ENCODE measurements around the gene DOLPP1.
"Not testable (repeated sequence)": the region's sequence is repeated elsewhere in the genome, so short reads cannot be mapped to it uniquely, and the experiment has no call there.

The DOLPP1 gene, protein sequence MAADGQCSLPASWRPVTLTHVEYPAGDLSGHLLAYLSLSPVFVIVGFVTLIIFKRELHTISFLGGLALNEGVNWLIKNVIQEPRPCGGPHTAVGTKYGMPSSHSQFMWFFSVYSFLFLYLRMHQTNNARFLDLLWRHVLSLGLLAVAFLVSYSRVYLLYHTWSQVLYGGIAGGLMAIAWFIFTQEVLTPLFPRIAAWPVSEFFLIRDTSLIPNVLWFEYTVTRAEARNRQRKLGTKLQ

DNA sequence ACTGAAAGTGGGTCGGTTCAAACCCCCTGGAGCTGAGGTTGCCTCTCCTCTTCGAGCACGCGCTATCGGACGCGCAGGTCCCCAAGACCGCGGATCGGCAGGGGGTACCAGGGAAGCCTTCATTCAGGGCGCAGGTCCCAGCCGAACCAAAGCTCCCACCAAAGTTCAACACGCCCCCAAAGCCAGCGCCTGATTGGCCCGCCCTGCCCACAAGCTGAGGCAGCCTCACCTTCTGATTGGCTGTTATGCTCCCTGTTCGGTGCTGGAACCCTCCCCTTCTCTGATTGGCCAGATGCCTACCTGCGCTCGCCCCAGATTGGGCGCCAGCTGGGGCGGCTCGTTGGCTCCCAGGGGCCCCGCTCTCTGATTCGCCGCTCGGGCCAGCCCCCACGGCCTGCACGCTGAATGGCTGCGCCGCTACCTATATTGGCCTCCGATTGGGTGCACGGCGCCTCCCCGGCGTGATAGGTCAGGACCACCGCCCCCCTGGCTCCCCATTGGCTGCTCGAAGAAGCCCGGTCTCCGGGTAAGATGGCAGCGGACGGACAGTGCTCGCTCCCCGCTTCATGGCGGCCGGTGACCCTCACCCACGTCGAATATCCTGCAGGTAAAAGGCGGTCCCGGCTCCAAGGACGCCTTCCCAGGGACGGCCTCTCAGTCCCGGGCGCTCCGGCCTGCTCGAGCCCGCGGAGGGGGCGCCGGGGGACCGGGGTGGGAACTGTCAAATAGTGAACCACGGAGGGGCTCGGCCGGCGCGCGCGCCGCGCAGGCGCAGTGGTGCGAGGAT lies at the start of gene DOLPP1:
Gene DOLPP1 (plus strand): TSS at position 511 of the 787 bp plus-strand sequence. CDS start 21 bp downstream, at position 532.
- DNase-seq, result peak; percentile 100

DNA sequence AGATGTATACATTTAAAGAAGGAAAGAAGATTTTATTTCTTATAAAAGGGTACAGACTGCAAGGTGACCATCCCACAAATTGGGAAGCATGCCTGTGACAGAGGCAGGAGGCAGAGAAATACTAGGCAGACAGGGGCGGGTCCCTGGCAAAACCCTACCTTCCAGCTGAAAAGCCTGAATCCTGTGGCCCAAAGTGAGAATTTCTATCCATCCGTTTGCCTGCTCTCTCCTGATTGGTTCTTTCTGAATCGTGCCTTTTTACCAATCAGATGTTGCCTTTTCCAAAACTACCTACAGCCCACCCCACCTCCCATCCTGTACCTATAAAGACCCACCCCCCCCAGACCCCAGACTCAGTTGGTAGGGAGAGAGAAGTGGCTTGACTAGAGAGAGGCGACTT lies 49.4 kb upstream of the DOLPP1 start:
- DNase-seq, result no peak

DNA sequence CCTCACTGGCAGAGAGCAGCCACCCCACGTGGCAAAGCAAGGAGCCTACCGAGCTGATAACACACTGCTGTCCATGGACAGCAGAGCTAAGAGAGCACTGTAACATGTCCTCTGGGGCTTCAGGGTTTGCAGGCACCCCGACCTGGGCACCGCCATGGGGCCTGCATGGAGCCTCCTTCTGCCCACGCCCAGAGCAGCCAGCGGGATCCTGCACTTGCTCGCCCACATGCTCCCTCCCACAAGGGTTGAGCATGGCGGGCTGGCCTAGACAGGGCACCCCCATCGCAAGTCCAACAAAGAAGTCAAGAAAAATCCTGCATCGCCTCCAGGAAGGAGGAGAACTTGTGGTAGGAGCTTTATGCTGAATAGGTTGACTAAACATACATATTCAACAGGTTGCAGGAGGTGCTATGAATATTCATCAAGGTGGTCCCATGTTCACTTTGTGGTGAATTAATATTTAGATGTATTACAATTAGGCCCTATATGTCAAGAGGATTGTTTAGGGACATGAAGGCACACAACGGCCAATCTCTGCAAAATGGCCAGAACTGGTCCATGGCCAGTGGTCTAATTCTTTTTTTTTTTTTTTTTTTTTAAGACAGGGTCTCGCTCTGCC lies 48.3 kb upstream of the DOLPP1 start:
- no peak for DNase-seq

DNA sequence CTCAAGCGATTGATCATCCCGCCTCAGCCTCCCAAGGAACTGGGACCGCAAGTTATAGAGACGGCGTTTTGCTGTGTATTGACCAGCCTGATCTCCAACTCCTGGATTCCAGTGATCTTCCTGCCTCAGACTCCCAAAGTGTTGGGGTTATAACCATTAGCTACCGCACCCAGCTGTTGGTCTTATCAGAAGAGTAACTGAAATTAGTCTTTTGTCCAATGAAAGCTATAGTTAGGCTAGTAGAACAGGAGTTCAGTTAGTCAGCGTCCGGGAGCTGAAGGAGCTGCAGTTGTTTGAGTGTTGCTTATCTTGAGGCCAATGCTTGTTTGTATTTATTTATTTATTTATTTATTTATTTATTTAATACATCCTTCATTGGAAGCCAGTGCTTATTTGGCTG lies 47.7 kb upstream of the DOLPP1 start:
- DNase-seq, result no peak

DNA sequence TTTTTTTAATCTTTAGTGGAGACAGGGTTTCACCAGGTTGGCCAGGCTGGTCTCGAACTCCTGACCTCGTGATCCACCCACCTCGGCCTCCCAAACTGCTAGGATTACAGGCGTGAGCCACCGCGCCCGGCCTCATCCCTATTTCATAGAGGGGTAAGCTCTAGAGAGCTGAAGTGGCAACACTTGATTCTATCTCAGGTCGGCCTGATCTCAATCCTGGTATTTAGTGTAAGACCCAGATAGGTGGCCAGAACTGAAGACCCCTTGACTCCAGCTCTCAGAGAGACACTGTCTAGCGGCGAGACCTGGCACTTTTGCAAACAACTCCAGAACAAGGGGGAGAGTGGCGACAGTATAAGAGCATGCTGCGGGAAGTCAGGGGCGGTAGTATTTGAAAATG lies 45.1 kb upstream of the DOLPP1 start:
- DNase-seq, result not testable (repeated sequence)

DNA sequence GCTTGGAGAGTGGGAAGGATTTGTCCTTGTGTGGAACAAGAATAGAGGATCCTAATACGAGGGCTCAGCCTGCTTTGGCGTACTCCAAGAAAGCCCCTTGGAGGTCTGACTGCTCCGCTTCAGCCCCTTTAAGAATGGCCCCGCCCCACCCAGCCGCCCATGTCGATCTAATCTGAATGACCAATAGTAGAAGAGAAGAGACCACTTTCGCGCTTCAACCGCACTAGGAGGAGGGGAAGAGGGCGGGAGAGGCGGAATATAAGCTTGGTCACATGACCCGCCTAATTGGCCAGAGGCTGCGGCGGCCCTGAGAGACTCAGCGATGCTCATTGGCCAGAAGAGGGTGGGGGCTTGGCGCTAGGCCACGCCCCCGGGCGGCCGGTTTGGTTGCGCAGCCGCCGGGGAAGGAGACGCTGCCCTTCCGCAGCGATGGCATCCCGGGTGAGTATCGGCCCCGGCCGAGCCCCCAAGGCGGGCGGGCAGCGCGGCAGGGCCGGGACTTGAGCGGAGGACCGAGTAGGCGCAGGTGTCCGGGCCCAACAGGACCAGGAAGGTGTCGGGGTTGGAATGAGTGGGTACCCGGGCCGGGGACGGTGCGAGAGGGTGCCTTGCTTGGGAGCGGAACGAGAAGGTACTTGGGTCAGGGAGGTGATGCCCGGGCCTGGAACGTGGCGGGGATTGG lies 44.5 kb upstream of the DOLPP1 start, which contains the start of gene MIGA2:
Gene MIGA2 (plus strand): TSS at position 386 of the 682 bp plus-strand sequence. CDS start 3,969 bp downstream, outside the sequence.
- peak; percentile 97 for DNase-seq

DNA sequence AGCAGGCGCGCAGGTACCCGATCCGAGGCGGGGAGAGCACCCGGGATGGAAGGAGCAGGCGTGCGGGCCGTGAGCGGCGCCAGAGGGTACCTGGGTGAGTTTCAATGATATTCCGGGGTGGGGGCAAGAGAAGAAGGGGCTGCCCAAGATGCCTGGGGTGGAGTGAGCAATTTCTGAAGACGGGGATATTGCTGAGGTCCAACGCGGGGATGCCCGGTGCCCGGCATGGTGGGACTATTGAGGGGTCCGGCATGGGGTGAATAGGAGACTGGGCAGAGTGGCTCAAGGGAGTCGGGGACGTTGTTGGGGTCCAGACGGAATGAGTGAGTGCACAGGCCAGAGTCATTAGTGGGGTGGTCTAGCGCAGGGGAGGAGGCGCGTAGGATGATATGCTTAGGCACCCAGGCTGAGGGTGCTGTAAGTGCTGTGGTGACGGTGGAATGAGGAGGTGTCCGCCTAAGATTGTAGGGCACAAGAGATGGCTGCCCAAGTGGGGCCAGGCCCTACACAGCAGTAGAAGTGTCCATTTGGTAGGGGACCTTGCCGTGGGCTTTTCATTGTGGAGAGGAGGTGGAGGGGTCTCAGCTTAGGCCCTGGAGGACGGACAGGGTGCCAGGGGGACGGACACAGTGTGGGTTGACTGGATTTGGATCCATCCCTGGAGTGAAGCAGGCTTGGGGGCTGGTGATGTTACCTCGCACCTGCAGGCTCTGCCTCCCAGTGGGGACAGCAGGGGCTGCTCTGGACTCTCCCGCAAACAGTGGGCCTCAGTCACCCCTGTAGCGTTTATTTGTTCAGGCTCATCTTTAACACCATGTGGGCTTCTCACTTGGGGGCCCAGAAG lies 43.8 kb upstream of the DOLPP1 start:
- DNase-seq, result no peak

DNA sequence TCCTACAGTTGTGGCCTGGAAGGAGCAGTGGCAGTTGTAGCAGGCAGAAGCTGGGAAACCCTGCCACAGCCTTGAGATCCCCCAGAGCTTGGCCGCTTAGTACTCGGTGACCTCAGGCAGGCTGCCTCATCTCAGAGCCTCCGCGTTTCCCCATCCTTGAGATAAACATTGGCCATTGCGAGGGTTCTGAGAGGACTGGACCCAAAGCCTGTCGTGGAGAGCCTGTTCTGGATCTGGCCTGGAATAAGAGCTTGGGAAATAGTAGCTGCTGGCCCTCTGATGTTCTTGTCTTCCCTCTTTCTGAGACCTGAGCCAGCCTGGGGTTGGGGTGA lies 43.2 kb upstream of the DOLPP1 start:
- no peak for DNase-seq

DNA sequence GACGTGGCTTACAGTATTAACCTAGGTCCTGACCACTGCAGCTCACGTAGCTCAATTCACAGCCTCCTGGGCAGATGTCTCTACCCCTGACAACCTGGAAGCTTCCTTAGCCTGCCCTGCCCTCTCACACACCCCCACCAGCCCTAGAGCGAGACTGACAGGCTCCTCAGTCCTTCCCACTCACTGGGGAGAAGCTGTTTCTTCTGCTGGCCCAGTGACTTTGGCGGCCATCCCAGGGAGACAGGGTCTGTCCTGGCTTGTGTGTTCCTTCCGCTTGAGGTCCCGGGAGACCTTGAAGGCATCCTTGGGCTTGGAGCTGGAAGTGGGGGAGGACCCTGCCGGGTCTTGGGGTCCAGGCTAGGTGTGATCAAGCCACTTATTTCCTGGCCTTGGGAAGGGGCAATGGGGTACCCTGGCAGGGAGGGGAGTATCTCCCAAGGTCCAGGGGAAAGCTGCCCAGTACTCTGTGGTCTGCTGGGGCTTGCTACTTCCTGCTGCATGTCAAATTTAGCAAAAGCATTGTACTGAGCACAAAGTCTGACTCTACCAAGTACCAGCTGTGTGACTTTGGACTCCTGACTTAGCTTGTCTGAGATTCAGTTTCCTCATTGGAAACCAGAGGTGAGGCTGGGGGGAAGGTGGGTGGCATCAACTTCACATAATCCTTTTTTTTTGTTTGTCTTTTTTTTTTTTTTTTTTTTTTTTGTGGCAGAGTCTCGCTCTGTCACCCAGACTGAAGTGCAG lies 42.6 kb upstream of the DOLPP1 start:
- no peak for DNase-seq

DNA sequence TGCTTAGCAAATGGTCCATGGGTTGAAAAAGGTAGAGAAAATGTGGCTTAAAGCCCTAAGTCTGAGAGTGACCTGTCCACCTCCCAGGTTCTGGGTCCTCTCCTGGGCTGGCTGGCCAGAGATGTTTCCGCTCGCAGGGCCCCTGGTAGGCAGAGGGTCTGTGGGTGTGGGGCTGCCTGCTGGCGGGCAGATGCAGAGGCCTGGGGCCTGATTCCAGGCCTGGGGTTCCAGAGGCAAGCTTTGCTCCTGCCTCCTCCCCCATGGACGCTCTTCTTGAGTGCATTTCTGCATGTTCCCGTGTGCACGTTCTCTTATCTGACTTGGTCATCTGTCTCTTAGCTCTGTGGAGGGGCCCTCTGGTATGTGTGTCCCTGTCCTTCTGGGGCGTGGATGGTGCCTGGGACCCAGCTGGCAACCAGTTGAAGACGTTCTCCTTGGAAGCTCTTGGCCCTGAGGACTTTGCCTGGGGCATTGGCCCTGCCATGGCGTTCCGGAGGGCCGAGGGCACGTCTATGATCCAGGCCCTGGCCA lies 40.7 kb upstream of the DOLPP1 start:
- no peak for DNase-seq

DNA sequence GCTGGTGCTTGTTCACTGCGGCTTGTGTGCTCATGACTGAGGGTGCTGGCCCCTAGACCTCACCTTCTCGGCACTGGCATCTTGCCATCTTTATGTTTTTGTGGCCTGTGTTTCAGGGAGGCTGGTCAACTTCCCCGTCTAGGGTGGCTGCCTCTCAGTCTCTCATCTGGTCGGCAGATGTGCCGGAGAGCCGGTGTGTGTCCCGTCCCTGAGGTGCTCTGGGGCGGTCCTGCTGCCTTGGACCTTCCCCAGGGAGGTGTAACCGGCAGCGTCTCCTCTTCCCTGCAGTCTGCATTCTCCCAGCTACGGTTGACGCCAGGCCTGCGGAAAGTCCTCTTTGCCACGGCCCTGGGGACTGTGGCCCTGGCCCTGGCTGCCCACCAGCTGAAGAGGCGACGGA lies 38.9 kb upstream of the DOLPP1 start:
- no peak for DNase-seq

DNA sequence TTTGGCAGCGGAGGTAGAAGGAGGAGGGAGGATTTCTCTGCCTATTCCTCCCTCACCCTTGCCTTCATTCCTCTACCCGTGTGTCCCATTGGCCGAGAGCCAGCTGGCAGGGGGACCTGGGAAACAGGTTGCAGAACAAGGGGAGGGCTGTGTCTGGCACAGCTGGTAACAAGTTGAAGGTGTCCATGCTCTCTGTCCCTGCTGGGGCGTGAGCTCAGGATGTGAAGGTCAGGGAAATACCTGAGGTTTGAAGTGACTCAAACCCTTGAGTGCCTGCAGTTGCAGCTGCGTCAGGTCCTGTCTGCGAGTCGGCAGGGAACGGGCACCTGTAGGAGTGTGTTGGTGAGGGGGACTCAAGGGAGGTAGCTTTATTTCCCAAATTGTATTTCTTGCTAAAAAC lies 28.3 kb upstream of the DOLPP1 start:
- DNase-seq, result no peak

DNA sequence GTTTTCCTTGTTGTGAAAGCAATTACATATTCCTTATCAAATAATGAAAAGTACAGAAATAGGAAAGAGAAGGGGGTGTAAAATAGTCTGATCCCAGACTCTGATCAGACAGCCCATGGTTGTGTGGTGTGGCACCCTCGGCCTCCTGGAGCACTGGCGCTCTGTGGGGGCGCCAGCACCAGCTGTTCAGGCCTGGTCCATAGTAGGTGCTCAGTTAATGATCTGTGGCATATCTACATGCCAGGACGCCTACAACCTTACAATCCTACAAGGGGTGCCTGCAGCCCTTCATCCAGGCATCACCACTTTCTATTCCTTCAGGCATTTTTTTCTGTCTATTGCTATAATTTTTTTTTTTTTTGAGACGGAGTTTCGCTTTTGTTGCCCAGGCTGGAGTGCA lies 27.9 kb upstream of the DOLPP1 start:
- DNase-seq, result no peak

DNA sequence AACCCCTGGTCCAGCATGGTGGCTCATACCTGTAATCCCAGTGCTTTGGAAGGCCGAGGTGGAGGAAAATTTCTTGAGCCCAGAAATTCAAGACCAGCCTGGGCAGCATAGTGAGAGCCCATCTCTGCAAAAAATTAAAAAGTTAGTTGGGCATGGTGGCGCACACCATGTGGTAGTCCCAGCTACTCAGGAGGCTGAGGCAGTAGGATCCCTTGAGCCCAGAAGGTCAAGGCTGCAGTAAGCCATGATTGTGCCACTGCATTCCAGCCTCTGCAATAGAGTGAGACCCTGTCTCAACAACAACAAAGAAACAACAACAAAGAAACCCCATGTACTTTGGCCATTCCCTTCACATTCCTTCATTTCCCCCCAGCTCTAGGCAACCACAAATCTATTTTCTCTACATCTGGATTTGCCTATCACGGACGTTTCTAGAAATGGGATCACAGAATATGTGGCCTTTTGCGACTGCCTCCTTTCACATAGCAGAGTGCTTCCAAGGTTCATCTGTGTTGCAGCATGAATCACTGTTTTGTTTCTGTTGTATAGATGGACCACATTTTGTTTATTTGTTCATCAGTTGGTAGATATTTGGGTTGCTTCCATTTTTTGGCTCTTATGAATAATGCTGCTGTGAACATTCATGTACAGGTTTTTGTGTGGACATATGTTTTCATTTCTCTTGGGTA lies 26.6 kb upstream of the DOLPP1 start:
- DNase-seq, result no peak

DNA sequence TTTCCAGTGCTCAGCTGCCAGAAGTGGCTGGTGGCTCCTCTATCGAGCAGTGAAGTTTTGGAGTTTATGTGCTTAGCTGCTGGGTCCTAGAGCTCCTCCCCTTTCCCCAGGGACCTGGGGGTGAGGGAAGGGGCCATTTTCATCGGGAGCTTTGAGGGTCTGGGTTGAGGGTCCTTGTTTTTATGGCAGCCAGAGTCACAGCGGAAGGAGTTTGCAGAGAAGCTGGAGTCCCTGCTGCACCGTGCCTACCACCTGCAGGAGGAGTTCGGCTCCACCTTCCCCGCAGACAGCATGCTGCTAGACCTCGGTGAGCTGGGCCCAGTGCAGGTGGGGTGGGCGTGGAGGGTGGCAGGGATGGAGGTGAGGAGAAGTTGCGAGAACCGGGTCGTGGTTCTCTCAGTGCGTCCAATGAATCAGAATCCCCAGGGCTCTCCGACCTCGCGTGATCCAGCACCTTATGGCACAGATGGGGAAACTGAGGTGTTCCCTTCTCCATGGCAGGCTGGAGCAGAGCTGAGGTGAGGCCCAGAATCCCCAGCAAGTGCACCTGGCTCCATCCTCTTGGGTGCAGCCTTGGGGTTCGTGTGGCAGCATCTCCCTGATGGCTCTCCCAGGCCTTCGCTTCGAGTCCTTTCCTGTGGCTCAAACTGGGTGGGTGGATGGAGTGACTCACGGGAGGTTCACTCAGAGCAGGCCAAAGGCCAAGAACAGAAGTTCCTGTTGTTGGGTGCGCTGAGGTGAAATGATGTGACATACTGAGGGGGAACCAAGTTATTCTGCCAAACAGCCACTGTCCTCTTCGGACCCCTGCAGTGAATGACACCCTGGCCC lies 21.7 kb upstream of the DOLPP1 start:
- no peak for DNase-seq

DNA sequence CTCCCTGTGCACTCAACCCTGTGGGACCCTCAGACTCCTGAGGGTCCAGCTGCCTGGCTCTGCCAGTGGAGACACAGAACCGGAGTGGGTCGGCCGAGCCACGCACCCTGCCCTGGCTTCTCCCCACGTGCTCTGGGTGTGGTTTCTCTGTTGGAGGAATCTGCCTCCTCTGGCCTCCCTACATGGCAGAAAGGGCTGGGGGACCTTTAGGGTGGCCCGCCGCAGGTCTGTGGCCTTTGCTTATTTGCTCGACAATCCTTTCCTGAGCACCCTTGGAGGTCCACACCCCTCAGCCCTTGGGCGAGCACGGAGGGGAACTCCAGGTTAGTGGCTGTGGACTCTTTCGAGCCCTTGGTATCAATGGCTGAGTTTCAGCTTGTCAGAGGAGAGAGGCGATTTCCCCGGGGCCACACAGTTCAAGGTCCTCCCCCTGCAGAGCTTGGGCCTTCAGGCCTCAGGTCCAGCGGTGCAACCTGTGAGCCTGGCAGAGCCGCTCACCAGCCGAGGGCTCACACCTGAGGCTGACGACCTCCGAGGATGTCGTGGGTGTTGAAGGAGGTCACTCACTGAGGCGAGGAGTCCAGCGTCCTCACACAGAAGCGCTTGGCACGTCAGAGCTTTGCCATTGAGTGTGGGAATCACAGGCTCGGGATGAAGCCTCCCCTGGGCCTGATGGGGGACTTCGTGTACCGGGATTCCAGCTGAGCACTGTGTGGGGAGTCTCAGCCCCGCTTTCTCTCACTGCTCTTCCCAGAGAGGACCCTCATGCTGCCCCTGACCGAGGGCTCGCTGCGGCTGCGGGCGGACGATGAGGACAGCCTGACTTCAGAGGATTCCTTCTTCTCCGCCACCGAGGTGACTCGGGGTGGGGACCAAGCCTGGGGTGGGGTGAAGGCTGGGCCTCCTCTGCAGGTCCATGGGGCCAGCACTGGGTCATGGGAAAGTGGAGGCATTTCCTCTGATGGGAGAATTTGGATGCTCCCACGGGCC lies 20.8 kb upstream of the DOLPP1 start:
- no peak for DNase-seq

DNA sequence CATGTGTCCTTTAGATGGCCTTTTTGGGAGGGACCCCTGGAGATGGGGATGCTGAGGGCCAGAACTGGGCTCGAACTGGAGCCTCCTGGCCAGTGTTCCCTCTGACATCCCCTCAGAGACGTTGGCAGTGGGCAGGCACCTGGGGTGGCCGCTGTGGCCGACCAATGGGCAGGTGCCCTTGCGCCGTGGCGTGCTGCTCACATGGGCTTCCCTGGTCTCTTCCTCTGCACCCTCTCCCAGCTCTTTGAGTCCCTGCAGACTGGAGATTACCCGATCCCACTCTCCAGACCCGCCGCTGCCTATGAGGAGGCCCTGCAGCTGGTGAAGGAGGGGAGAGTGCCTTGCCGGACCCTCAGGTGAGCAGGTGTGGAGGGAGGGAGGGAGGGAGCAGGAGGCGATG lies 19.9 kb upstream of the DOLPP1 start:
- DNase-seq, result no peak

DNA sequence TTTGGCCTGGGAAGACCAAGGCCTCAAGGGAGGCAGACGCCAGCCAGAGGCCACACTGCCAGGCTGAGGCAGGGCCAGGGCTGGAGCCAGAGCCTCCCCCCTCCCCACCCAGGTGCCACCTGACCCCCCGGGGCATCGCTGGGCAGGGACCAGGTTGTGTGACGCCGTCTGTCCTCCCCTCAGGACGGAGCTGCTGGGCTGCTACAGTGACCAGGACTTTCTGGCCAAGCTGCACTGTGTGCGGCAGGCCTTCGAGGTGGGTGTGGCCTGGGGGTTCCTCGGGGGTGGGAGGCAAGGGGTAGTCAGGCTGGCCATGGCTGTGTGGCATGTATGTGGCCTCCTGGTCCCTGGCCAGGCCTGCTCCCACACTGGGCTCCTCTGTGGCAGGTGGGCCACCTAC lies 17.9 kb upstream of the DOLPP1 start:
- no peak for DNase-seq

DNA sequence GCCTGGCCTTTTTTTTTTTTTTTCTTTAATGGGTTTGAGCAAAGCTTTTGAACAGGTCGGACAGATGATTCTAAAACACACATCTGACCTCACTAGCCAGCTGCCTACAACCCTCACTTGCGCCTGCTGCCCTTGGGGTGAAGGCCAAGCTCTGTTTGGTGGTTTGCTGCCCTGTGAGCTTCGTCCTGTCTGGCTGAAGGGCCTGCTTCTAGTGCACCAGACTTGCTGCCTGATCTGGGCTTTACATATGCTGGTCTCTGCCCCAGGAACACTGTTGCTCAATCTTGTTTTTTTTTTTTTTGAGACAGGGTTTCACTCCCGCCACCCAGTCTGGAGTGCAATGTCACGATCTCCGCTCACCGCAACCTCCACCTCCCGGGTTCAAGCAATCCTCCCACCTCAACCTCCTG lies 16.4 kb upstream of the DOLPP1 start:
- no peak for DNase-seq
